Endodermal cell (in vitro differentiated cells): ENCODE data around the gene COPS4. TPM values are rescaled to one million over a fixed set of nuclear protein-coding genes. Genes with fewer than 3 reads are reported as not detected.
A peak's percentile ranks its signal among the peaks of the same experiment; 100 is the strongest.

Experiments used
- DNase-seq: peaks from one replicate; pipeline ENCODE4 v3.0.0-alpha.2; 2017
- H3K27ac ChIP-seq: 2 replicates; pipeline ENCODE4 v1.5.1; 2013; ENCODE audit warnings: mild to moderate bottlenecking, low read depth, low read length, moderate library complexity
- H3K27me3 ChIP-seq: 2 replicates; pipeline ENCODE4 v1.6.1; 2013; ENCODE audit warnings: mild to moderate bottlenecking, low read length, moderate library complexity; ENCODE audit not compliant: insufficient read depth, control insufficient read depth, poor library complexity, severe bottlenecking
- H3K36me3 ChIP-seq: 2 replicates; pipeline ENCODE4 v1.7.0; 2013; ENCODE audit warnings: mild to moderate bottlenecking, low read length, moderate library complexity; ENCODE audit not compliant: control insufficient read depth, insufficient read depth
- H3K4me1 ChIP-seq: one replicate; pipeline ENCODE4 v1.7.0; 2013; ENCODE audit warnings: low read length; ENCODE audit not compliant: control insufficient read depth, insufficient read depth
- H3K4me3 ChIP-seq: 2 replicates; pipeline ENCODE4 v1.5.1; 2013; ENCODE audit warnings: mild to moderate bottlenecking, low read length, moderate library complexity
- H3K9ac ChIP-seq: 2 replicates; pipeline ENCODE4 v1.6.1; 2013; ENCODE audit warnings: mild to moderate bottlenecking, low read length, moderate library complexity; ENCODE audit not compliant: poor library complexity, severe bottlenecking; ENCODE audit errors: extremely low read depth
- H3K9me3 ChIP-seq: 2 replicates; pipeline ENCODE4 v1.6.1; 2013; ENCODE audit warnings: mild to moderate bottlenecking, low read length, moderate library complexity; ENCODE audit not compliant: control insufficient read depth
- H3K27ac Mint-ChIP-seq: 2 replicates; pipeline ENCODE4 v1.8.0; 2020; ENCODE audit warnings: mixed read lengths
- H3K27me3 Mint-ChIP-seq: 2 replicates; pipeline ENCODE4 v1.8.0; 2021; ENCODE audit warnings: mild to moderate bottlenecking, mixed read lengths; ENCODE audit not compliant: insufficient read depth
- H3K36me3 Mint-ChIP-seq: 2 replicates; pipeline ENCODE4 v1.8.0; 2020; ENCODE audit warnings: low read depth, mixed read lengths
- H3K4me1 Mint-ChIP-seq: 2 replicates; pipeline ENCODE4 v1.8.0; 2020; ENCODE audit warnings: mixed read lengths
- H3K4me3 Mint-ChIP-seq: 2 replicates; pipeline ENCODE4 v1.8.0; 2020; ENCODE audit warnings: mild to moderate bottlenecking, moderate library complexity, mixed read lengths
- H3K9me3 Mint-ChIP-seq: 2 replicates; pipeline ENCODE4 v1.8.0; 2020; ENCODE audit warnings: mild to moderate bottlenecking, mixed read lengths
- WGBS, 2 experiments: methylation state at CpG; one replicate each; pipeline versions ENCODE4 v1.1.5 to v1.1.7; 2013; ENCODE audit warnings: missing lambda C conversion rate in 2 of 2, mixed read lengths in 1 of 2; ENCODE audit not compliant: insufficient coverage in 1 of 2, insufficient read length in 1 of 2; 5-methylcytosine and 5-hydroxymethylcytosine counted together
- total RNA-seq, 2 donors: library from RNA; stranded (reverse); fragmentation: NEBNext Ultra II Directional in 1 of 2; extraction: Animal tissue kit (Norgen Biotek cat#: 25700) in 1 of 2; gene quantifications; 2 replicates in 1 of 2; 3 replicates in 1 of 2; pipeline ENCODE4 v1.2.1, GENCODE V29; 2021
- TF ChIP-seq, protein P1 (sequence below): fragments of 200-600 bp; sonication (generic); conservative IDR thresholded peaks from 2 replicates; pipeline ENCODE4 v1.5.0; 2021; ENCODE audit warnings: antibody characterized with exemption, mild to moderate bottlenecking

COPS4 gene
- total RNA-seq, 2 donors from 2014 or later, result 34.8 to 39.4 TPM

DNA sequence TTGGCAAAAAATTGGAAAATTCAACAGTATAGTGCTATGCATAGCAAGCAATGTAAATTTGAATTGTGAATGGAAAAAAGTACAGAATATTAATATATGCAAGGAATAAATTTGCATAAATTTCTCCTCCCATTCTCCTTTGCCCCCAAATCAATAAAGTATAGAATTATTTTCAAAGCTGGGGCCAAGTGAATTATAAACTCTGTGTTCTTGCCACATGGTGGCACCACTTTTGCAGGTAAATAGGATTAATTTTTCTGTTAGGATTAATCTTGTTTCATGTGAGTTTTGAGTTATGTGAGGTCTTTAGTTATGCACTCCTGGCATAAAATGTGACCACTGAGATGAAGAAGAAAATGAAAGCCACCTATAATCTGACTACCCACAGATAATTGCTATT lies 19.9 kb downstream of the COPS4 start:
- Histone ChIP-seq H3K27me3 (no peaks in the 10 kb centered on the region), H3K9ac (no peak overlapping the region), H3K9me3 (no peaks in the 10 kb centered on the region), H3K4me3 (no peak overlapping the region), H3K27ac (no peak overlapping the region), H3K36me3 (peaks cover 39% of the 10 kb centered on the region), H3K4me1 (no peaks in the 10 kb centered on the region)
- Mint-ChIP-seq H3K9me3 (peaks cover 2% of the 10 kb centered on the region), H3K4me3 (no peak overlapping the region), H3K27me3 (no peaks in the 10 kb centered on the region), H3K4me1 (peaks cover 5% of the 10 kb centered on the region), H3K27ac (no peak overlapping the region), H3K36me3 (peaks cover 60% of the 10 kb centered on the region)
- TF ChIP-seq, protein P1, sequence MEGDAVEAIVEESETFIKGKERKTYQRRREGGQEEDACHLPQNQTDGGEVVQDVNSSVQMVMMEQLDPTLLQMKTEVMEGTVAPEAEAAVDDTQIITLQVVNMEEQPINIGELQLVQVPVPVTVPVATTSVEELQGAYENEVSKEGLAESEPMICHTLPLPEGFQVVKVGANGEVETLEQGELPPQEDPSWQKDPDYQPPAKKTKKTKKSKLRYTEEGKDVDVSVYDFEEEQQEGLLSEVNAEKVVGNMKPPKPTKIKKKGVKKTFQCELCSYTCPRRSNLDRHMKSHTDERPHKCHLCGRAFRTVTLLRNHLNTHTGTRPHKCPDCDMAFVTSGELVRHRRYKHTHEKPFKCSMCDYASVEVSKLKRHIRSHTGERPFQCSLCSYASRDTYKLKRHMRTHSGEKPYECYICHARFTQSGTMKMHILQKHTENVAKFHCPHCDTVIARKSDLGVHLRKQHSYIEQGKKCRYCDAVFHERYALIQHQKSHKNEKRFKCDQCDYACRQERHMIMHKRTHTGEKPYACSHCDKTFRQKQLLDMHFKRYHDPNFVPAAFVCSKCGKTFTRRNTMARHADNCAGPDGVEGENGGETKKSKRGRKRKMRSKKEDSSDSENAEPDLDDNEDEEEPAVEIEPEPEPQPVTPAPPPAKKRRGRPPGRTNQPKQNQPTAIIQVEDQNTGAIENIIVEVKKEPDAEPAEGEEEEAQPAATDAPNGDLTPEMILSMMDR, result peak; percentile 55
- DNase-seq, result no peak

DNA sequence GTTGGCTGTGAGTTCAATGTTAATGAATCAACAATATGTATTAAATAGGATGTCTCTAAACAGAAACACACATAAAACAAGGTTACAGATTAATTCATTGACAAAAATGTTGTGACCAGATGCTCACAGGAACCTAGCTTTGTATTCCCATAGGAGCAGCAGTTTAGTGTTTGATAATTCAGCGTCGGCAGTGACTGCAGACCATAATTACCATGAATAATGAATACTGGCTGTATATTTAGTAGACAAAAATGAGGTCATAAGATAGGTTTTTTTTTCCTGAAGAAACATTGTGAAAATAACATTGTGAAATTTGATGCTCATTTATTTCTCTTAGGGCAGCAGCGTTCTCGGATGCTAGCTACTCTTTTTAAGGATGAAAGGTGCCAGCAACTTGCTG lies 27.8 kb downstream of the COPS4 start:
- Histone ChIP-seq H3K9ac (no peak overlapping the region), H3K4me1 (no peaks in the 10 kb centered on the region), H3K27me3 (no peaks in the 10 kb centered on the region), H3K9me3 (no peaks in the 10 kb centered on the region), H3K4me3 (no peak overlapping the region), H3K27ac (no peak overlapping the region), H3K36me3 (peaks cover 55% of the 10 kb centered on the region)
- WGBS, 2 experiments, result 99 to 100% methylated on average over 4 of the region's 4 CpGs
- H3K9me3 Mint-ChIP-seq, result no peaks in the 10 kb centered on the region
- no peak for DNase-seq
- H3K27ac Mint-ChIP-seq, result no peak overlapping the region
- H3K36me3 Mint-ChIP-seq, result peaks cover 55% of the 10 kb centered on the region
- no peaks in the 10 kb centered on the region for H3K4me1 Mint-ChIP-seq
- TF ChIP-seq, protein P1, result no peak
- H3K4me3 Mint-ChIP-seq, result no peak overlapping the region
- no peaks in the 10 kb centered on the region for H3K27me3 Mint-ChIP-seq

GRCh38 chr4:83065266-83065665 lies 30.3 kb downstream of the COPS4 start:
- H3K27me3 Mint-ChIP-seq, result no peaks in the 10 kb centered on the region
- no peak overlapping the region for H3K27ac Mint-ChIP-seq
- H3K27ac ChIP-seq, result no peak overlapping the region
- H3K36me3 Mint-ChIP-seq, result peaks cover 53% of the 10 kb centered on the region
- no peak overlapping the region for H3K4me3 ChIP-seq
- H3K9me3 Mint-ChIP-seq, result no peaks in the 10 kb centered on the region
- H3K36me3 ChIP-seq, result peaks cover 63% of the 10 kb centered on the region
- no peaks in the 10 kb centered on the region for H3K27me3 ChIP-seq
- TF ChIP-seq, protein P1, result no peak
- H3K9ac ChIP-seq, result no peak overlapping the region
- no peaks in the 10 kb centered on the region for H3K9me3 ChIP-seq
- H3K4me1 ChIP-seq, result no peaks in the 10 kb centered on the region
- no peak for DNase-seq
- H3K4me3 Mint-ChIP-seq, result no peak overlapping the region
- WGBS, 2 experiments, result 88 to 96% methylated on average over 1 of the region's 1 CpG
- H3K4me1 Mint-ChIP-seq, result peaks cover 3% of the 10 kb centered on the region
